Stimulated activated CD8-positive, alpha-beta memory T cell treated with anti-CD3 and anti-CD28 coated beads, Interleukin-12 subunit alpha, Interleukin-12 subunit beta, amount 100 ng/mL, for 4 hours (primary cell): Measurements from ENCODE around the gene DENR.
"Not testable (repeated sequence)": the region's sequence is repeated elsewhere in the genome, so short reads cannot be mapped to it uniquely, and the experiment has no call there.

Experiments used
- DNase-seq: peaks from one replicate; pipeline ENCODE4 v3.0.0-alpha.2; 2020; ENCODE audit warnings: low read depth

Gene DENR

GRCh38 chr12:122740351-122740750, 12.3 kb upstream of the DENR start:
- DNase-seq: no peak

GRCh38 chr12:122743895-122744525, 8.6 kb upstream of the DENR start:
- DNase-seq: no peak

- DNase-seq: no peak
Measured at GRCh38 chr12:122747224-122748135, 5.1 kb upstream of the DENR start.

- DNase-seq: no peak
Measured at GRCh38 chr12:122749569-122750332, 2.9 kb upstream of the DENR start.

- DNase-seq: not testable (repeated sequence)
Measured at GRCh38 chr12:122750781-122751515, 1.7 kb upstream of the DENR start.

GRCh38 chr12:122753319-122753650, 661 bp downstream of the DENR start:
- DNase-seq: no peak

GRCh38 chr12:122754790-122755189, 2.2 kb downstream of the DENR start:
- DNase-seq: no peak

- no peak for DNase-seq
Measured at GRCh38 chr12:122757568-122757967, 4.9 kb downstream of the DENR start.

GRCh38 chr12:122785503-122785902, 32.9 kb downstream of the DENR start:
- no peak for DNase-seq

GRCh38 chr12:122788387-122788786, 35.8 kb downstream of the DENR start:
- DNase-seq: no peak

GRCh38 chr12:122789637-122790036, 37.0 kb downstream of the DENR start:
- DNase-seq: no peak

- DNase-seq: no peak
Measured at GRCh38 chr12:122790393-122791075, 37.9 kb downstream of the DENR start.

- no peak for DNase-seq
Measured at GRCh38 chr12:122793685-122794106, 41.1 kb downstream of the DENR start.

GRCh38 chr12:122795807-122796206, 43.2 kb downstream of the DENR start:
- DNase-seq: no peak

- no peak for DNase-seq
Measured at GRCh38 chr12:122799641-122800243, 47.1 kb downstream of the DENR start.

- no peak for DNase-seq
Measured at GRCh38 chr12:122803937-122804336, 51.3 kb downstream of the DENR start.

GRCh38 chr12:122804957-122805356, 52.3 kb downstream of the DENR start:
- DNase-seq: not testable (repeated sequence)

GRCh38 chr12:122807651-122808050, 55.0 kb downstream of the DENR start:
- DNase-seq: no peak

GRCh38 chr12:122811777-122812176, 59.2 kb downstream of the DENR start:
- DNase-seq: no peak

- DNase-seq: no peak
Measured at GRCh38 chr12:122813310-122813713, 60.7 kb downstream of the DENR start.

GRCh38 chr12:122819209-122819785, 66.7 kb downstream of the DENR start:
- DNase-seq: no peak
